ENCODE measurements around the gene SLC17A9. TPM values are rescaled to one million over a fixed set of nuclear protein-coding genes. Genes with fewer than 3 reads are reported as not detected.
A peak's percentile ranks its signal among the peaks of the same experiment; 100 is the strongest.

SLC17A9 gene
- total and polyA plus RNA-seq, 10 of the 15 experiments (the other 5 are each of a cell fraction or from before 2014, with no cell fraction given) = 0.72 to 74.1 (median 29.4) TPM

- no peak for TF ChIP-seq SMAD1 (IDR thresholded peaks at IDR 0.05; ENCODE audit: low read depth, partially characterized antibody)
- no peak for TF ChIP-seq BRCA1 (IDR thresholded peaks at IDR 0.05; ENCODE audit: low read depth, low read length)
- TF ChIP-seq NR2C2 (IDR thresholded peaks at IDR 0.05; ENCODE audit: borderline replicate concordance, control insufficient read depth, insufficient read length, low read depth) = no peak
- no peak for TF ChIP-seq MTA2 (IDR thresholded peaks at IDR 0.05; ENCODE audit: low read depth)
- TF ChIP-seq MEF2B (IDR thresholded peaks at IDR 0.05; ENCODE audit: partially characterized antibody, poor library complexity, severe bottlenecking) = no peak
- TF ChIP-seq BCL3 (IDR thresholded peaks at IDR 0.05; ENCODE audit: borderline replicate concordance, insufficient read depth, low read depth, low read length, poor library complexity, severe bottlenecking) = no peak
These were observed 56.1 kb downstream of the SLC17A9 start (continued) for GRCh38 chr20:63008541-63009044.

- Histone ChIP-seq H4K20me1 (ENCODE audit: control insufficient read depth, insufficient read depth) (no peaks in the 10 kb centered on the region), H3K79me2 (ENCODE audit: control insufficient read depth, insufficient read depth, low read length) (peaks cover 32% of the 10 kb centered on the region), H3K4me3 (peak overlapping the region; percentile 78), H3K9ac (ENCODE audit: control insufficient read depth, insufficient read depth, low read length) (peak overlapping the region; percentile 96), H3K36me3 (ENCODE audit: control insufficient read depth in 2 of 2, insufficient read depth in 2 of 2, low read length in 1 of 2) (no peaks in the 10 kb centered on the region), H3K4me1 (ENCODE audit: control insufficient read depth, insufficient read depth, low read length) (peaks cover 24% of the 10 kb centered on the region), H3K27me3 (replicated peaks in 1 of 2; ENCODE audit: control insufficient read depth in 2 of 2, insufficient read depth in 2 of 2, low read length in 1 of 2) (peaks cover 12 to 14% of the 10 kb centered on the region in 2 experiments), H3K9me3 (replicated peaks; ENCODE audit: control insufficient read depth, insufficient read depth, low read length) (peaks cover 3% of the 10 kb centered on the region), H3K4me2 (ENCODE audit: control insufficient read depth, insufficient read depth) (peak overlapping the region; percentile 92), H2AFZ (ENCODE audit: control insufficient read depth, low read depth, low read length) (peak overlapping the region; percentile 74), H3K27ac (ENCODE audit: control insufficient read depth, insufficient read depth) (peak overlapping the region; percentile 97)
- peak; percentile 73 for ATAC-seq
- ChIA-PET POLR2A (interaction anchor here (0.6 to 3.1 kb wide), 10 partner anchors 27 to 215 kb away, joined by 3 to 36 read pairs (median 3); no protein-coding TSS in a partner anchor), SMC1A (ENCODE audit: uncharacterized antibody, unreplicated experiment) (interaction anchor here (0.7 to 3.4 kb wide), 17 partner anchors 25 to 186 kb away, joined by 3 to 23 read pairs (median 4); partner anchors contain the start of gene SLC17A9), CTCF (interaction anchor here (0.6 to 1.8 kb wide), 19 partner anchors 9 to 188 kb away, joined by 3 to 23 read pairs (median 4); partner anchors contain the start of gene GID8), RAD21 (ENCODE audit: unreplicated experiment) (interaction anchor here (0.5 to 2.3 kb wide), 25 partner anchors 16 to 515 kb away, joined by 3 to 21 read pairs (median 4); partner anchors contain the start of genes SLC17A9 and TCFL5)
- FAIRE-seq = peak; percentile 87
- in situ Hi-C loops (cut with MboI) = no loop called here
- intact Hi-C loops (cut with micrococcal nuclease; ENCODE audit: unreplicated experiment) = loop anchor here (1.0 to 2.0 kb wide), 4 partner anchors 32 to 187 kb away; no protein-coding TSS in a partner anchor
- WGBS (ENCODE audit: insufficient coverage, insufficient replicate concordance, low lambda C conversion rate, missing lambda C conversion rate) = under 1% methylated on average over 54 of the region's 54 CpGs
- peak; percentile 60 for DNase-seq (ENCODE audit: low read depth, low spot score)
- BruUV-seq (replicated peaks) = no TSS peak
- TF ChIP-seq SIN3A (IDR thresholded peaks at IDR 0.05; ENCODE audit: low read depth, low read length) (peak; percentile 76; the same call in 1 of the 2 replicates), RAD21 (IDR thresholded peaks at IDR 0.05; ENCODE audit: insufficient read depth, low read depth, low read length) (peak; percentile 96), PAX5 (IDR thresholded peaks at IDR 0.05; ENCODE audit: borderline replicate concordance, low read depth, low read length) (peak; percentile 71), ELK1 (IDR thresholded peaks at IDR 0.05; ENCODE audit: low read depth, low read length) (0 out of 2 replicates have a peak, but pooled peaks have one; percentile 51), CEBPB (IDR thresholded peaks at IDR 0.05; ENCODE audit: borderline replicate concordance in 1 of 2, low read depth in 2 of 2, low read length in 2 of 2) (no peak), NRF1 (conservative IDR thresholded peaks at IDR 0.05; ENCODE audit: low read depth, low read length) (peak; percentile 54), ZSCAN29 (IDR thresholded peaks at IDR 0.05) (peak; percentile 72; the same call in 1 of the 2 replicates), POU2F2 (IDR thresholded peaks at IDR 0.05; ENCODE audit: borderline replicate concordance, low read depth, low read length) (no peak; the same call in 2 of the 3 replicates), ZNF217 (IDR thresholded peaks at IDR 0.05) (no peak), SMAD1 (IDR thresholded peaks at IDR 0.05; ENCODE audit: low read depth, partially characterized antibody) (peak; percentile 65), POLR2A (IDR thresholded peaks at IDR 0.05; ENCODE audit: low read depth, low read length) (peak; percentile 75), DPF2 (IDR thresholded peaks at IDR 0.05) (peak; percentile 71), LARP7 (IDR thresholded peaks at IDR 0.05) (peak; percentile 72), SP1 (IDR thresholded peaks at IDR 0.05; ENCODE audit: low read depth, low read length) (peak; percentile 26)
These were observed 56.8 kb downstream of the SLC17A9 start for GRCh38 chr20:63009045-63009961.
